MCF 10A (cell line): ENCODE results near the gene SIX5. TPM values are rescaled to one million over a fixed set of nuclear protein-coding genes. Genes with fewer than 3 reads are reported as not detected.
A peak's percentile ranks its signal among the peaks of the same experiment; 100 is the strongest.

Source experiments
- BruUV-seq: library from RNA; stranded (reverse); fragments of 400-500 nt; replicated peaks from 2 replicates; lab custom pipeline; 2021; lab: Mats Ljungman, UMichigan
- CTCF ChIA-PET: fragments of 300-600 bp; sonication (Branson Sonifier 250); formaldehyde crosslinking; extraction: SDS; loops from one replicate; lab custom pipeline; 2021; ENCODE audit warnings: antibody characterized with exemption, inconsistent platforms; lab: Yijun Ruan, JAX
- POLR2A ChIA-PET: fragments of 300-600, 350-650 bp; sonication (Branson Sonifier 250); formaldehyde crosslinking; extraction: SDS; loops from one replicate; lab custom pipeline; 2020; ENCODE audit warnings: antibody characterized with exemption, inconsistent platforms; lab: Yijun Ruan, JAX
- DNase-seq: peaks from one replicate; pipeline ENCODE4 v3.0.0-alpha.2; 2018; ENCODE audit not compliant: unreplicated experiment
- H3K27ac Mint-ChIP-seq: one replicate; pipeline ENCODE4 v1.8.0; 2022; ENCODE audit warnings: mild to moderate bottlenecking, low read depth, mixed read lengths; ENCODE audit not compliant: unreplicated experiment
- H3K27me3 Mint-ChIP-seq: one replicate; pipeline ENCODE4 v1.8.0; 2022; ENCODE audit warnings: mixed read lengths; ENCODE audit not compliant: insufficient read depth, unreplicated experiment
- H3K36me3 Mint-ChIP-seq: one replicate; pipeline ENCODE4 v1.8.0; 2022; ENCODE audit warnings: mild to moderate bottlenecking, moderate library complexity, mixed read lengths; ENCODE audit not compliant: insufficient read depth, unreplicated experiment
- H3K4me1 Mint-ChIP-seq: one replicate; pipeline ENCODE4 v1.8.0; 2022; ENCODE audit warnings: mixed read lengths; ENCODE audit not compliant: insufficient read depth, unreplicated experiment
- H3K4me3 Mint-ChIP-seq: one replicate; pipeline ENCODE4 v1.8.0; 2022; ENCODE audit warnings: mild to moderate bottlenecking, moderate library complexity, mixed read lengths; ENCODE audit not compliant: unreplicated experiment
- H3K9me3 Mint-ChIP-seq: one replicate; pipeline ENCODE4 v1.8.0; 2022; ENCODE audit warnings: mixed read lengths; ENCODE audit not compliant: unreplicated experiment
- CTCF ChIP-seq: fragments of 200-600 bp; IDR thresholded peaks from one replicate; pipeline ENCODE4 v1.8.0; 2022; ENCODE audit warnings: antibody characterized with exemption, mild to moderate bottlenecking; ENCODE audit not compliant: unreplicated experiment
- intact Hi-C: fragments of 100-400 bp; cut with micrococcal nuclease; formaldehyde crosslinking; loops from 2 replicates; pipeline ENCODE4 v1.14.1; 2022
- total RNA-seq: library from RNA; stranded (reverse); gene quantifications from 2 replicates; pipeline ENCODE4 v1.2.3, GENCODE V29; 2022

The SIX5 gene
- total RNA-seq, 1 experiment from 2014 or later, result 19.6 TPM

GRCh38 chr19:45762870-45763631, 6.0 kb downstream of the SIX5 start:
- no peak overlapping the region for H3K4me3 Mint-ChIP-seq
- no peaks in the 10 kb centered on the region for H3K9me3 Mint-ChIP-seq
- ChIA-PET POLR2A (interaction anchor here (1.8 kb wide), 1 partner anchor 11 kb away, joined by 9 read pairs; no protein-coding TSS in a partner anchor), CTCF (interaction anchor here (0.6 kb wide), 1 partner anchor 53 kb away, joined by 4 read pairs; no protein-coding TSS in a partner anchor)
- TF ChIP-seq CTCF, result no peak
- no peak for DNase-seq
- intact Hi-C loops, result no loop called here
- H3K27me3 Mint-ChIP-seq, result no peaks in the 10 kb centered on the region
- H3K4me1 Mint-ChIP-seq, result no peaks in the 10 kb centered on the region
- peaks cover 16% of the 10 kb centered on the region for H3K36me3 Mint-ChIP-seq
- BruUV-seq, result no TSS peak
- H3K27ac Mint-ChIP-seq, result no peak overlapping the region

GRCh38 chr19:45761714-45762113, 7.3 kb downstream of the SIX5 start:
- ChIA-PET CTCF (interaction anchor here (0.5 kb wide), 1 partner anchor 81 kb away, joined by 4 read pairs; no protein-coding TSS in a partner anchor), POLR2A (interaction anchor here (1.3 to 1.8 kb wide), 2 partner anchors 9 to 45 kb away, joined by 5 to 9 read pairs; no protein-coding TSS in a partner anchor)
- no peaks in the 10 kb centered on the region for H3K9me3 Mint-ChIP-seq
- H3K27ac Mint-ChIP-seq, result no peak overlapping the region
- peaks cover 16% of the 10 kb centered on the region for H3K36me3 Mint-ChIP-seq
- H3K27me3 Mint-ChIP-seq, result no peaks in the 10 kb centered on the region
- H3K4me3 Mint-ChIP-seq, result no peak overlapping the region
- no peak for TF ChIP-seq CTCF
- intact Hi-C loops, result no loop called here
- BruUV-seq, result no TSS peak
- no peak for DNase-seq
- peaks cover 6% of the 10 kb centered on the region for H3K4me1 Mint-ChIP-seq

- intact Hi-C loops, result no loop called here
- Mint-ChIP-seq H3K4me3 (no peak overlapping the region), H3K27me3 (no peaks in the 10 kb centered on the region), H3K4me1 (peaks cover 6% of the 10 kb centered on the region), H3K9me3 (no peaks in the 10 kb centered on the region), H3K27ac (no peak overlapping the region), H3K36me3 (peaks cover 1% of the 10 kb centered on the region)
- POLR2A ChIA-PET, result interaction anchor here (2.3 to 4.1 kb wide), 2 partner anchors 9 to 42 kb away, joined by 9 to 38 read pairs; partner anchors contain the start of gene SIX5
- CTCF ChIA-PET, result interaction anchor here (0.6 to 0.7 kb wide), 2 partner anchors 45 to 246 kb away, joined by 3 to 4 read pairs; no protein-coding TSS in a partner anchor
- no peak for TF ChIP-seq CTCF
- DNase-seq, result no peak
- no TSS peak for BruUV-seq
Observed at GRCh38 chr19:45758921-45759320, 10.1 kb downstream of the SIX5 start.

- H3K27ac Mint-ChIP-seq, result peak overlapping the region; percentile 64
- no TSS peak for BruUV-seq
- DNase-seq, result peak; percentile 57
- H3K4me3 Mint-ChIP-seq, result no peak overlapping the region
- H3K36me3 Mint-ChIP-seq, result no peaks in the 10 kb centered on the region
- ChIA-PET POLR2A (interaction anchor here (0.6 to 4.1 kb wide), 4 partner anchors 11 to 116 kb away, joined by 3 to 38 read pairs (median 6); partner anchors contain the start of gene SIX5), CTCF (interaction anchor here (0.6 to 1.3 kb wide), 7 partner anchors 18 to 1591 kb away, joined by 3 to 5 read pairs (median 3); no protein-coding TSS in a partner anchor)
- no peaks in the 10 kb centered on the region for H3K27me3 Mint-ChIP-seq
- H3K9me3 Mint-ChIP-seq, result no peaks in the 10 kb centered on the region
- TF ChIP-seq CTCF, result no peak
- intact Hi-C loops, result no loop called here
- H3K4me1 Mint-ChIP-seq, result peaks cover 12% of the 10 kb centered on the region
Observed at GRCh38 chr19:45757695-45758094, 11.4 kb downstream of the SIX5 start.
